Measurements from ENCODE around the gene SUMO3. TPM values are rescaled to one million over a fixed set of nuclear protein-coding genes. Genes with fewer than 3 reads are reported as not detected.

The SUMO3 gene
- total RNA-seq, 1 experiment from 2014 or later: 41.4 TPM

DNA sequence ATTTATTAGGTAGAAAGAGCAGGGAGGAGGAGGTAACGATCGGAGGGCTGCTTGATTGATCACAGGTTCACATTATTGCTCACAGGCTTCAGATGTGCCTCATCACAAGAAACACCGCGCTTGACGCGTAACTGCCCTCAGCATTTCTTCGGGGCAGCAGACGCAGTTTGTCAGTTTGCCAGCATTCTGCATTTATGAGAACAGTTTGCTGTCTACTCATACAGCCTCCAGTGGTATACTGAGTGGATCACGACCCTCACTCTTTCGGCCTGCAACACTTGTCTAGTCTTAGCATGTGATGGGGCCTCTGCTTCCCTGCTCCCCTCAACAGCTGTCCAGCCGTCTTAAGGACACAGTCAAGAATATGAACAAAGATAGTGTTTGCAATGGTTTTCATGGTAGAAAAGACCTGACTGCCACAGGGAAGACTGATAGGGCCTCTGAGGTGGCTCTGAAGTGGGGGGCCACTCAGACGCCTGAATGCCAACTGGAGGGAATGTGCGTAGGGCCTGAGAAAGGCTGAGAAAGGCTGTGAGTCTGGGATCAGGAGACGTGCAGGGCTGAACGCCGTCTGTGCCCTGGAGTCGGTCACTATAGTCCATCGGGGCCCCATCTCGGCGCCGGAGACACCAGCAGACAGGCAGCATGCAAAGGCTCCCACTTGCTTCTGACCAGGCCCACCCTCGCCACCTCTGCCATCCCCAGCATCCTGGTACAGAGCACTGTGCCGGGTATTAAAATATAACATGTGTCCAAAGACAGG, 61.3 kb downstream of the SUMO3 start:
- CTCF ChIA-PET: no interaction called here
- Histone ChIP-seq H3K4me1 (ENCODE audit: control insufficient read depth, insufficient read depth, low read length) (peaks cover 7% of the 10 kb centered on the region), H3K36me3 (ENCODE audit: control insufficient read depth, insufficient read depth, low read length) (no peaks in the 10 kb centered on the region), H3K27me3 (ENCODE audit: control insufficient read depth, insufficient read depth, low read length) (no peaks in the 10 kb centered on the region), H3K4me3 (ENCODE audit: low read depth in 2 of 2, low read length in 2 of 2) (no peak overlapping the region), H3K27ac (ENCODE audit: low read length) (no peak overlapping the region), H3K9me3 (ENCODE audit: control insufficient read depth, insufficient read depth, low read depth, low read length) (no peaks in the 10 kb centered on the region)
- DNase-seq (ENCODE audit: low read depth, low spot score) (no peak), ATAC-seq (no peak)
- TF ChIP-seq SIN3A (IDR thresholded peaks at IDR 0.05; ENCODE audit: borderline replicate concordance, insufficient read depth, low read depth, low read length): no peak
- TF ChIP-seq, protein P1, sequence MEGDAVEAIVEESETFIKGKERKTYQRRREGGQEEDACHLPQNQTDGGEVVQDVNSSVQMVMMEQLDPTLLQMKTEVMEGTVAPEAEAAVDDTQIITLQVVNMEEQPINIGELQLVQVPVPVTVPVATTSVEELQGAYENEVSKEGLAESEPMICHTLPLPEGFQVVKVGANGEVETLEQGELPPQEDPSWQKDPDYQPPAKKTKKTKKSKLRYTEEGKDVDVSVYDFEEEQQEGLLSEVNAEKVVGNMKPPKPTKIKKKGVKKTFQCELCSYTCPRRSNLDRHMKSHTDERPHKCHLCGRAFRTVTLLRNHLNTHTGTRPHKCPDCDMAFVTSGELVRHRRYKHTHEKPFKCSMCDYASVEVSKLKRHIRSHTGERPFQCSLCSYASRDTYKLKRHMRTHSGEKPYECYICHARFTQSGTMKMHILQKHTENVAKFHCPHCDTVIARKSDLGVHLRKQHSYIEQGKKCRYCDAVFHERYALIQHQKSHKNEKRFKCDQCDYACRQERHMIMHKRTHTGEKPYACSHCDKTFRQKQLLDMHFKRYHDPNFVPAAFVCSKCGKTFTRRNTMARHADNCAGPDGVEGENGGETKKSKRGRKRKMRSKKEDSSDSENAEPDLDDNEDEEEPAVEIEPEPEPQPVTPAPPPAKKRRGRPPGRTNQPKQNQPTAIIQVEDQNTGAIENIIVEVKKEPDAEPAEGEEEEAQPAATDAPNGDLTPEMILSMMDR (IDR thresholded peaks at IDR 0.05): no peak
- no peak for TF ChIP-seq TCF7L2 (IDR thresholded peaks at IDR 0.05; ENCODE audit: low read depth, low read length)
- no peak for TF ChIP-seq POLR2AphosphoS5 (IDR thresholded peaks at IDR 0.05; ENCODE audit: low read depth, low read length)
- TF ChIP-seq, protein P2, sequence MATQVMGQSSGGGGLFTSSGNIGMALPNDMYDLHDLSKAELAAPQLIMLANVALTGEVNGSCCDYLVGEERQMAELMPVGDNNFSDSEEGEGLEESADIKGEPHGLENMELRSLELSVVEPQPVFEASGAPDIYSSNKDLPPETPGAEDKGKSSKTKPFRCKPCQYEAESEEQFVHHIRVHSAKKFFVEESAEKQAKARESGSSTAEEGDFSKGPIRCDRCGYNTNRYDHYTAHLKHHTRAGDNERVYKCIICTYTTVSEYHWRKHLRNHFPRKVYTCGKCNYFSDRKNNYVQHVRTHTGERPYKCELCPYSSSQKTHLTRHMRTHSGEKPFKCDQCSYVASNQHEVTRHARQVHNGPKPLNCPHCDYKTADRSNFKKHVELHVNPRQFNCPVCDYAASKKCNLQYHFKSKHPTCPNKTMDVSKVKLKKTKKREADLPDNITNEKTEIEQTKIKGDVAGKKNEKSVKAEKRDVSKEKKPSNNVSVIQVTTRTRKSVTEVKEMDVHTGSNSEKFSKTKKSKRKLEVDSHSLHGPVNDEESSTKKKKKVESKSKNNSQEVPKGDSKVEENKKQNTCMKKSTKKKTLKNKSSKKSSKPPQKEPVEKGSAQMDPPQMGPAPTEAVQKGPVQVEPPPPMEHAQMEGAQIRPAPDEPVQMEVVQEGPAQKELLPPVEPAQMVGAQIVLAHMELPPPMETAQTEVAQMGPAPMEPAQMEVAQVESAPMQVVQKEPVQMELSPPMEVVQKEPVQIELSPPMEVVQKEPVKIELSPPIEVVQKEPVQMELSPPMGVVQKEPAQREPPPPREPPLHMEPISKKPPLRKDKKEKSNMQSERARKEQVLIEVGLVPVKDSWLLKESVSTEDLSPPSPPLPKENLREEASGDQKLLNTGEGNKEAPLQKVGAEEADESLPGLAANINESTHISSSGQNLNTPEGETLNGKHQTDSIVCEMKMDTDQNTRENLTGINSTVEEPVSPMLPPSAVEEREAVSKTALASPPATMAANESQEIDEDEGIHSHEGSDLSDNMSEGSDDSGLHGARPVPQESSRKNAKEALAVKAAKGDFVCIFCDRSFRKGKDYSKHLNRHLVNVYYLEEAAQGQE (IDR thresholded peaks at IDR 0.05; ENCODE audit: insufficient read depth in 1 of 2, low read depth in 2 of 2, low read length in 1 of 2): no peak
- BruUV-seq (replicated peaks): no TSS peak
- POLR2A ChIA-PET: no interaction called here
- in situ Hi-C loops (cut with HindIII; ENCODE audit: low pct_unique_long_range_greater_than_20kb, low sequenced_read_pairs): no loop called here
- intact Hi-C loops (cut with micrococcal nuclease; ENCODE audit: unreplicated experiment): no loop called here

Other genes with a start within 250 kb of the SUMO3 start
- gene KRTAP10-4, start 244.3 kb downstream of the SUMO3 start, total RNA-seq (2021; ENCODE audit: unreplicated experiment): not detected
- gene KRTAP10-5, start 237.5 kb downstream of the SUMO3 start, total RNA-seq (2021; ENCODE audit: unreplicated experiment): not detected
- gene KRTAP10-6, start 225.6 kb downstream of the SUMO3 start, total RNA-seq (2021; ENCODE audit: unreplicated experiment): not detected
- gene KRTAP10-7, start 217.5 kb downstream of the SUMO3 start, total RNA-seq (2021; ENCODE audit: unreplicated experiment): not detected
- not detected for gene KRTAP10-8, start 206.0 kb downstream of the SUMO3 start, total RNA-seq (2021; ENCODE audit: unreplicated experiment)
- gene KRTAP10-9, start 191.0 kb downstream of the SUMO3 start, total RNA-seq (2021; ENCODE audit: unreplicated experiment): not detected
- gene KRTAP10-10, start 180.7 kb downstream of the SUMO3 start, total RNA-seq (2021; ENCODE audit: unreplicated experiment): not detected
- gene KRTAP10-11, start 171.6 kb downstream of the SUMO3 start, total RNA-seq (2021; ENCODE audit: unreplicated experiment): not detected
- gene KRTAP12-4, start 163.4 kb downstream of the SUMO3 start, total RNA-seq (2021; ENCODE audit: unreplicated experiment): not detected
- gene KRTAP12-3, start 160.1 kb downstream of the SUMO3 start, total RNA-seq (2021; ENCODE audit: unreplicated experiment): not detected
- not detected for gene KRTAP12-2, start 151.1 kb downstream of the SUMO3 start, total RNA-seq (2021; ENCODE audit: unreplicated experiment)
- gene KRTAP12-1, start 135.9 kb downstream of the SUMO3 start, total RNA-seq (2021; ENCODE audit: unreplicated experiment): not detected
- not detected for gene KRTAP10-12, start 120.9 kb downstream of the SUMO3 start, total RNA-seq (2021; ENCODE audit: unreplicated experiment)
- not detected for gene TSPEAR, start 106.5 kb downstream of the SUMO3 start, total RNA-seq (2021; ENCODE audit: unreplicated experiment)
- gene UBE2G2, start 16.2 kb downstream of the SUMO3 start, total RNA-seq (2021; ENCODE audit: unreplicated experiment): 77.4 TPM
- gene PTTG1IP, start 55.6 kb upstream of the SUMO3 start, total RNA-seq (2021; ENCODE audit: unreplicated experiment): 226 TPM
- 3.0 TPM for gene ITGB2, start 102.8 kb upstream of the SUMO3 start, total RNA-seq (2021; ENCODE audit: unreplicated experiment)
- gene SLX9, start 122.0 kb upstream of the SUMO3 start, total RNA-seq (2021; ENCODE audit: unreplicated experiment): 50.9 TPM

All from Panc1 (cell line).